Measurements from ENCODE around the gene DAB2IP.
"Not testable (repeated sequence)": the region's sequence is repeated elsewhere in the genome, so short reads cannot be mapped to it uniquely, and the experiment has no call there.

DAB2IP gene

DNA sequence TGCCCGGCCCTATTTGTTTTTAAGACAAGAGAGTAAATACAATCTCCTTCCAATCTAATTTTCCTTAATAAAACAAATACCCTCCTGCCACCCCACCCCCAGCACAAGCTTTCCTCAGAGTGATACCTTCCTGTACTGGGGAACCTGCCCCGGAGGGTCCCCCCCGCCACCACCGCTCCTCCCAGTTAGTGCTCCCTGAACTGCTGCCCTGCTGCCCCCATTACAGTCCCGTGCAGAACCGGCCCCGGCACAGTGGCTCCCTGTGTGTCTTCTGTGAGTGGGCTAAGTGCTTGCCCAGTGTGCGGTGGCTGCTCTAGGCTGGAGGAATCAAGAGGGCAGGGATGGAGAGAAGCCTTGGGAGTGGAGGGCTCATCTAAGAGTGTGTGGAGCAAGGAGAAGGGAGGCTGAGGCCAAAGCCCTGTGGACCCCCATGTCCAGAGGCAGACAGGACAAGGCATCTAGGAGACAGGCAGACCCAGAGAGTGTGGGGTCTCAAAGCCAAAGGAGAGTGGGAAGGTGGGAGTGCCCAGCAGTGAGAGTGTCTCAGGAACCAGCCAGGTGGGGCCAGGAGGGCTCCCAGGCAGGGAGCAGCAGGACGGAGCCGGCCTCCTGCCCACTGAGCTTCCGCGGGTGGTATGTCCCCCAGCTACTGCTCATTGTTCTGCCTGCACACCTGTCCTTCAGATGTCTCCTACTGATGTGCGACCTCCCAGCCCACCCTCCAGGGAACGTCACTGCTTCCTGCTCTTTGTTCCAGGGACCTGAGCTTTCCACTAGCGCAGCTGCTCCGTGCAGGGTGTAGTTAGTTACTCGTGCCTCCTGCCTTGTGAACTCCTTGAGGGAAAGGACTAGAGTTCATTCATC is 129.0 kb downstream of the DAB2IP start:
- DNase-seq: no peak

DNA sequence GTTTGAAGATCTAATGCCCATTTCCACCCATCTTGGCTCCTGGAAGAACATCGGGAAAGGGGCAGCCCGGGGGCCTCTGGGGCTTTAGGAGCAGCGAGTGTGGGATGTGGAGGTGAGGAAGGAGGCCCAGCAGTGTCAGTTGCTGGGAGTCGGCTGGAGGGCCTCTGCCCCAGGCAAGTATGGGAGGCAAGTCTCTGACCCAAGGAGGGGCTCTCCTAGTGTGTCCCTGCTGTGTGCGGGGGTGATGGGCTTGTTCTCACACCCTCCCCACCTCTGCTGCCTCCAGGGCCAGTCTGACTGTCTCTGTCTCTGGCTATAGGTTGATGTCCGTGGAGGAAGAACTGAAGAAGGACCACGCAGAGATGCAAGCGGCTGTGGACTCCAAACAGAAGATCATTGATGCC is 129.7 kb downstream of the DAB2IP start:
- no peak for DNase-seq

GRCh38 chr9:121781701-121782464 is 130.4 kb downstream of the DAB2IP start:
- DNase-seq: no peak

- no peak for DNase-seq
Observed at GRCh38 chr9:121782514-121783110, 131.2 kb downstream of the DAB2IP start.

GRCh38 chr9:121783111-121783510 is 131.7 kb downstream of the DAB2IP start:
- no peak for DNase-seq

DNA sequence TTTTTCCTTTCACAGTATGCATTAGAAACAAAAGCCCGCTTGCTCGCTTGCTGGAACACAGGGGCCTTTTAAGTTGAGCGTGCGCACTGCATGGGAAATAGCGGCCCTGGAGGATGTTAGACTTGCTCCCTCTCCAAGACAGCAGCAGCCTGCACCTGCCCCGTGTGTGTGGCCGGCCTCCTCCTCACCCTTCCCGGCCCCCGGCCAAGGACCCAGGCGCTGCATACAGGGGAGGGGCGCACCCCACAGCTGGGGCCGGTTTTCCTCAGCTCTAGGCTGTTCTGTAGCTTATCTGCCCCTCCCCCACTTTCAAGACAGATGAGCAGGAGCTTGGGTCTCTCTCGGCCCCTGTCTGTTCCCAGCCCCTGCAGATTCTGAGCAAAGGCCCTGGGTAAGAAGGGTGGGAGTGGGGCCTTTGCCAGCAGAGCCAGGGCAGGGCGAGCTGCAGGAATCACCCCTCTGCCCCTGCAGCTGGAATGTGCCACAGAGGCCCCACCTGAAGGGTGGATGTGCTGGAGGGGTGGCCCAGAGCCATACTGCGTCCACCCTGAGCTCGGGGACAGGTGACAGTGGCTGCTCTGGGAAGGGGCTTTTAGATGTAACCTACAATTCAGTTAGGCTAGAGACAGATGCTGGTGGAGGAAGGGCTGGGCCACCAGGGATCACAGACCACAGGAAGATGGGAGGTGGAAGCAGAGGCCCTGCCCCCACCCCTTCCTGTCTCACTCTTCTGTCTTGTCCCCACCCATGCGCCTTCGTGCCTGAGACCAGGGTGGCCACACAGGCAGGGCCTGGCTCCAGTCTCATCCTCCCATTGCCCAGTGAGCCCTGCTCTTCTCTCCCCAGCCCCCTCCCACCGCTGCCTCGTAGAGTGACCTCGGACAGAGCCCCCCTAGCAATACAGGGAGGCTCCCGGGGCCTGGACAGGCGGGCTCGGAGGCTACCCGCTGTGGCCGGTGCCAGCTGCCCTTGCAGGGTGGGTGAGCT is 132.4 kb downstream of the DAB2IP start:
- DNase-seq: no peak

DNA sequence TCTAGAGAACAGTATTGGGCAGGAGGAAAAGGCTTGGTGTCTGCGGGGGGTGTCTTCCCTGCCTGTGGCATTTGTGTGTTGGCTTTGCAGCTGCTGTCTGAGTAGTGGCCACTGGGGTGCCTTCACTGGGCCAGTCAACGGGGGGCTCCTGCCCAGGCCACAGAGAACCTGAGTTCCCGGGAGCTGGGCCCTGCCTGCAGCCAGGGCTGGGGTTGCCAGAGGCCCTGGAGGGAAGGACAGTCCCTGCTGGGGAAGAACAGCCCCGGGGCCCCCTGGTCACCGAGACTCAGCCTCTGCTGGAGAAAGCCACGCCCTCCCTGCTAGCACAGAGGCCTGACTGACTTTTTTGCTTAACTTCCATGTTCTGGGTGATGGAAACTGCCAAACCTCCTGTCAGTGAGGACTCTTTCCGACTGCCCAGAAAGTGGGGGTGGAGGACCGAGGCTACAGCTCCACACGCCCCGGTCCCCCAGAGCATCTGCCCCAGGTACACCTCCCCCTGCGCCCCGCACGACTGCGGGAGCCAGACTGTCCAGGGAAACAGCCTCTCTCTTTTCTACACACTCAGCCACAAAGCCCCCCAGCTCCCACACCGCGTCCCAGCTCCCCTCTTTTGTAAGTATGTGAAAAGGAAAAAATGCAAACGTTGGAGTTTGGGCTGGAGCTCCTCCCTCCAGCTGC is 133.4 kb downstream of the DAB2IP start:
- no peak for DNase-seq

GRCh38 chr9:121785673-121786542 is 134.5 kb downstream of the DAB2IP start:
- no peak for DNase-seq

DNA sequence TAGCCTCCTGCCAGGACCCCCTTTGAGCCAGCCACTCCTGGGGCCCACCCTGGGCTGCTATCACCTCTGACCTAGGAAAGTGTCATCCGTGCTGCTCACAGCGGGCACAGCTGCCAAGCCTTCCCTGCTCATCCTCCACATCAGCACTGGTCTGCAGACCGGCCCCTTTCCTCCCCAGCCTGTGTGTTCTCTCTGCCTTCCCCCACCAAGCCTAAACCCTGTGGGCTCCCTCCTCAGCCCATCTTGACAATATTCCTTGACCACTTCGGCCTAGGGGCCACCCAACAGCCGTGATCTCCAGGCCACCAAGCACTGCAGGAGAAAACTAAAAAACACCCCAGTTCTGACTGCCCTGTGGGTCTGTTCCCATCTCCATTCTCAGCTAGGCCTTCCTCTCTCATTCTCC is 135.1 kb downstream of the DAB2IP start:
- DNase-seq: no peak

DNA sequence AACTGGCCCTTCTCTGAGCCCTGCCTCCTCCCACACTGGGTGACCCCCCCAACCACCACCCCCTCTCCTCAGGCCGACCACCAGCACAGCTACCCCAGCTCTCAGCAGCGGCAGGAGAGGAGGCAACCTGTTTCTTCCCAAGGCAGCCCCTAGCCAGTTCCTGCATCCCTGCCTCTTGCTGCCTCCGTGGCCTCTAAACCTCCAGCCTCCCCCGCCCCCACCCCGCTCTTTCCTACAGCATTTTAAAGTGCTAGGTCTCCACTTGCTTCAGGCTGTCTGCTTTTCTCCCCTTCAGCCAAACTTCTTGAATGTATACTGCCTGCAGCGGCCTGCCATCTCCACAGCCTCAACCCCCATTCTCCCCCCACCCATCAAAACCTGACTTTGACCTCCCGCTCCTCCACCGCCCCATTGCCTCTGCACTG is 135.6 kb downstream of the DAB2IP start:
- DNase-seq: no peak

GRCh38 chr9:121788686-121789366 is 137.4 kb downstream of the DAB2IP start:
- DNase-seq: no peak

DNA sequence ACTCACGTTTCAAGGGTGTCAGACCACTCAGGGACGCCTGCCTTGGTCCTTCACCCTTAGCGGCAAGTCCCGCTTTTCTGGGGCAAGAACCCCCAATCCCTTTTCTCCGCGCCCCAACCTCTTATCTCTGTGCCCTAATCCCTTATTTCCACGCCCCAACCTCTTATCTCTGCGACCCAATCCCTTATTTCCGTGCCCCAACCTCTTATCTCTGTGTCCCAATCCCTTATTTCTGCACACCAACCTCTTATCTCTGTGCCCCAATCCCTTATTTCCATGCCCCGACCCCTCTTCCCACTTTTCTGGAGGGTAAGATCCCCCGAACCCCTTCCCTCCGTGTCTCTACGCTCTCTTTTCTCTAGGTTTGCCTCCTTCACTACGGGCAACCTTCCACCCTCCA is 139.4 kb downstream of the DAB2IP start:
- no peak for DNase-seq

DNA sequence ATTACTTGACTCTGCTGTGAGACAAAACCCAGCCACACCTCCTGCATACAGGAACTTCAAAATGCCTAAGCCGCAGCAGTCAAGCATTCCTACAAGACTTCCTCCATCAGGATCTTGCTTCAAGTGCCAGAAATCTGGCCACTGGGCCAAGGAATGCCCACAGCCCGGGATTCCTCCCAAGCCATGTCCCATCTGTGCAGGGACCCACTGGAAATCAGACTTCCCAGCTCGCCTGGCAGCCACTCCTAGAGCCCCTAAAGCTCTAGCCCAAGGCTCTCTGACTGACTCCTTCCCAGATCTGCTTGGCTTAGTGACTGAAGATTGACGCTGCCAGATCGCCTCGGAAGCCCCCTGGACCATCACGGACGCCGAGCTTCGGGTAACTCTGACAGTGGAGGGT is 141.0 kb downstream of the DAB2IP start:
- not testable (repeated sequence) for DNase-seq

DNA sequence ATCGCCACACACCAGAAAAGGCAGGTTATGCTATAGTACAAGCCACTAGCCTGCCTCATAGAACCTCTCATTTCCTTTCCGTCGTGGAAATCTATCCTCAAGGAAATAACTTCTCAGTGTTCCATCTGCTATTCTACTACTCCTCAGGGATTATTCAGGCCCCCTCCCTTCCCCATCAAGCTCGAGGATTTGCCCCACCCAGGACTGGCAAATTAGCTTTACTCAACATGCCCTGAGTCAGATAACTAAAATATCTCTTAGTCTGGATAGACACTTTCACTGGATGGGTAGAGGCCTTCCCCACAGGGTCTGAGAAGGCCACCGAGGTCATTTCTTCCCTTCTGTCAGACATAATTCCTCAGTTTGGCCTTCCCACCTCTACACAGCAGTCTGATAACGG is 142.9 kb downstream of the DAB2IP start:
- not testable (repeated sequence) for DNase-seq

GRCh38 chr9:121797081-121797480 is 145.6 kb downstream of the DAB2IP start:
- DNase-seq: no peak

DNA sequence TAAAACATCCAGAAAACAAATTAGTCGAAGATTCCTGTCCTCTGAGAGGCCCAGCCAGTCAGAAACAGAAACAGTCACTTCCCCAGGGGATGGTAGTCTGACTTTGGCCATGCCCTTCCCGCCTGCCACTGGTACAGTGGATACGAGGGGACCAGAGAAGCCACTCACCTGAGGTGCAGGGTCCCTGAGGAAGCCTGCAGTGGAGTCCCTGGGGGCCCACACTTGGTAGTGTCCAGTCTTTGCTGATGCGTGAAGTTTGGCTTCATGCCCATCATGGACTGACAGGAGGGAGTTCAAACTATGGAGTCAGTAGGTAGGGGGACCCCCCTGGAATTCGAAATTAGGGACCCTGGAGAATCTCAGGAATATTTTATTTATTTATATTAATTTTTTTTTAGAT is 147.5 kb downstream of the DAB2IP start:
- DNase-seq: no peak

DNA sequence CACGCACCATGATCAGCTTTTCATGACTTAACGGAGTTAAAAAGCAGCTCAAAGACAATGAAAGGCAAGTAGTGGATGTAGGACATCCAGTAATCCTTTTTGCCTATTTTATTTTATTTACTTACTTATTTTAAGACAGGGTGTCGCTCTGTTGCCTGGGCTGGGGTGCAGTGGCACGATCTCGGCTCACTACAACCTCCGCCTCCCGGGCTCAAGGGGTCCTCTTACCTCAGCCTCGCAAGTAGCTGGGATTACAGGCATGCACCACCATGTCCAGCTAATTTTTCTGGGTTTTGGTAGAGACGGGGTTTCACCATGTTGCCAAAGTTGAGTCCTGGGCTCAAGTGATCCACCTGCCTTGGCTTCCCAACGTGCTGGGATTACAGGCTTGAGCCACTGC is 148.9 kb downstream of the DAB2IP start:
- DNase-seq: no peak

DNA sequence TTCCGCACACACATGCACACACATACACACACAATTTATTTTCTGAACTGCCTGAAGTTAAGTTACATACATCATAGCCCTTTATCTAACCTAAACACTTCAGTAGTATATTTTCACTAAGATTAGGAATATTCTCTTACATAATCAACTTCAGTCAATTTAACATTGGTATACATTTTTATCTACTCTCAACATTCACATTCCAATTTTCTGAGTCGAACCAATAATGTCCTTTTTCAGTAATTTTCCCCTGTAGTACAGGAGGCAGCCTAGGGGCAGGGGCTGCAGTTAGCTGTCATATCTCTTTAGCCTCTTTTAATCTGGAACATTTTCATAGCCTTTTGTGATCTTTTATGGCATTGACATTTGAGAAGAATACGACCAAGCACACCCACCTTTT is 150.1 kb downstream of the DAB2IP start:
- no peak for DNase-seq

GRCh38 chr9:121802753-121803152 is 151.3 kb downstream of the DAB2IP start:
- no peak for DNase-seq
